Mucosa of rectum (tissue), 2 donors: ENCODE measurements around the gene LRRC40.

Experiments used
- H3K27ac ChIP-seq, 2 donors: one replicate each; pipeline ENCODE4 v1.7.0; 2013; ENCODE audit warnings: inconsistent platforms in 2 of 2, low read depth in 2 of 2, low read length in 2 of 2
- H3K27me3 ChIP-seq, 2 donors: one replicate each; pipeline ENCODE4 v1.7.0; 2013; ENCODE audit warnings: low read length in 2 of 2; ENCODE audit not compliant: control insufficient read depth in 2 of 2, insufficient read depth in 2 of 2
- H3K36me3 ChIP-seq, 2 donors: one replicate each; pipeline ENCODE4 v1.7.0; 2013; ENCODE audit warnings: low read length in 2 of 2; ENCODE audit not compliant: control insufficient read depth in 2 of 2, insufficient read depth in 2 of 2
- H3K4me1 ChIP-seq, 2 donors: one replicate each; pipeline ENCODE4 v1.7.0; 2013; ENCODE audit warnings: low read length in 2 of 2, mild to moderate bottlenecking in 1 of 2; ENCODE audit not compliant: control insufficient read depth in 2 of 2, insufficient read depth in 2 of 2
- H3K4me3 ChIP-seq, 2 donors: one replicate each; pipeline ENCODE4 v1.7.0; 2013; ENCODE audit warnings: low read length in 2 of 2
- H3K9ac ChIP-seq, 2 donors: one replicate each; pipeline ENCODE4 v1.7.0; 2013; ENCODE audit warnings: low read length in 2 of 2, low read depth in 1 of 2, mild to moderate bottlenecking in 1 of 2
- H3K9me3 ChIP-seq, 2 donors: one replicate each; pipeline ENCODE4 v1.7.0; 2013; ENCODE audit warnings: low read length in 2 of 2; ENCODE audit not compliant: control insufficient read depth in 2 of 2
- donor health status: healthy.
- donor health status: Normal muscosa, but diverticular disease.

Gene LRRC40

GRCh38 chr1:70140894-70141293 lies 64.5 kb downstream of the LRRC40 start:
- Histone ChIP-seq H3K27ac (no peak overlapping the region), H3K4me1 (peaks cover 0 to 3% of the 10 kb centered on the region in 2 donors), H3K9ac (no peak overlapping the region), H3K36me3 (no peaks in the 10 kb centered on the region), H3K27me3 (no peaks in the 10 kb centered on the region), H3K4me3 (no peak overlapping the region), H3K9me3 (no peaks in the 10 kb centered on the region)

- no peak overlapping the region for H3K9ac ChIP-seq
- no peaks in the 10 kb centered on the region for H3K36me3 ChIP-seq
- no peak overlapping the region for H3K4me3 ChIP-seq
- H3K9me3 ChIP-seq, result no peaks in the 10 kb centered on the region
- no peaks in the 10 kb centered on the region for H3K27me3 ChIP-seq
- peaks cover 0 to 3% of the 10 kb centered on the region in 2 donors for H3K4me1 ChIP-seq
- no peak overlapping the region for H3K27ac ChIP-seq
These were observed 65.0 kb downstream of the LRRC40 start for GRCh38 chr1:70140343-70140742.

DNA sequence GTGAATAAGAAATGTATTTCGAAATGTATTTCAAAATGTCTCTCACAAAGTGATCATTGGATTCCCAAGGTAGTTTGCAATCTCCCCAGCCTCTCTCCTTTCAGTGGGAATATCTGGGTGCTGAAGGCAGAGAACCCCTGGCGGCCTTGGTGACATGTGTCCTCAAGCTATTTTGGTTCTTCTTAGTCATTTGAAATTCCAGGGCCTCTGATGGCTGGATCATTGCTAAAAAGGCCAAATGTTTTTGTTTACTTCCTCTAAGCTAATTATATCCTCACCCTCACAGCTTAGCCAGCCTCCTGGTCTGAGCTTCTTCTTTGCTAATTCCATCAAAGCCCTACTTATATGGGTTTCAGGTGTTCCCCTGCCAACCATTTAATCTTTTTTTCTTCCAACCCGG lies 71.2 kb downstream of the LRRC40 start:
- Histone ChIP-seq H3K4me1 (no peaks in the 10 kb centered on the region), H3K9ac (no peak overlapping the region), H3K27ac (no peak overlapping the region)

GRCh38 chr1:70117046-70117445 lies 88.3 kb downstream of the LRRC40 start:
- H3K9ac ChIP-seq, result no peak overlapping the region
- no peaks in the 10 kb centered on the region for H3K9me3 ChIP-seq
- no peaks in the 10 kb centered on the region for H3K36me3 ChIP-seq
- H3K27ac ChIP-seq, result no peak overlapping the region
- no peaks in the 10 kb centered on the region for H3K4me1 ChIP-seq
- no peaks in the 10 kb centered on the region for H3K27me3 ChIP-seq
- no peak overlapping the region for H3K4me3 ChIP-seq

More for the DNA sequence above, 71.2 kb downstream of the LRRC40 start:
- Histone ChIP-seq H3K36me3 (no peaks in the 10 kb centered on the region), H3K27me3 (no peaks in the 10 kb centered on the region), H3K9me3 (no peaks in the 10 kb centered on the region), H3K4me3 (no peak overlapping the region)

- Histone ChIP-seq H3K4me3 (no peak overlapping the region), H3K4me1 (no peaks in the 10 kb centered on the region), H3K9me3 (no peaks in the 10 kb centered on the region), H3K27ac (no peak overlapping the region), H3K9ac (no peak overlapping the region), H3K27me3 (no peaks in the 10 kb centered on the region), H3K36me3 (no peaks in the 10 kb centered on the region)
These were observed 90.1 kb downstream of the LRRC40 start for GRCh38 chr1:70115315-70115714.

DNA sequence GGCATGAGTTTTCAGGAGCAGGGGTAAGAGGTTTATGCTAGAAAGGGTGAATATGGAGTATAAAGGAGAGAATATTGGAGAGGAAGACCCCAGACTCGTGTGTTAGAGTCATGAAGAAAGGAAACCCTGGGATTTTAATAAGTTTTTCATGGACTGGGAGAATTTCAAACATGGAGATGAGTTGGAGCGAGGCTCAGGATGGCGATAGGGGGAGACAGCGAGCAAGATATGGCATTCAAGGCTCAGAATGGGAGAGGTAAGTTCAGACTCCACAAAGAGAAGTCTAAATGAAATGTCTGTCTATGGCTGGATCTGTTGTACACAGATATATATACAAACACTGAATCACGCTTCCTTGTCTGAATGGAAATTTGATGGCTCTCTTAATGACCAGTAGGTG lies 92.5 kb downstream of the LRRC40 start:
- no peak overlapping the region for H3K9ac ChIP-seq
- no peak overlapping the region for H3K27ac ChIP-seq
- no peaks in the 10 kb centered on the region for H3K9me3 ChIP-seq
- H3K27me3 ChIP-seq, result no peaks in the 10 kb centered on the region
- no peak overlapping the region for H3K4me3 ChIP-seq
- no peaks in the 10 kb centered on the region for H3K36me3 ChIP-seq
- no peaks in the 10 kb centered on the region for H3K4me1 ChIP-seq

- H3K4me3 ChIP-seq, result no peak overlapping the region
- no peaks in the 10 kb centered on the region for H3K9me3 ChIP-seq
- no peaks in the 10 kb centered on the region for H3K36me3 ChIP-seq
- no peaks in the 10 kb centered on the region for H3K4me1 ChIP-seq
- no peaks in the 10 kb centered on the region for H3K27me3 ChIP-seq
- H3K9ac ChIP-seq, result no peak overlapping the region
- H3K27ac ChIP-seq, result no peak overlapping the region
These were observed 96.1 kb downstream of the LRRC40 start for GRCh38 chr1:70109241-70109640.

DNA sequence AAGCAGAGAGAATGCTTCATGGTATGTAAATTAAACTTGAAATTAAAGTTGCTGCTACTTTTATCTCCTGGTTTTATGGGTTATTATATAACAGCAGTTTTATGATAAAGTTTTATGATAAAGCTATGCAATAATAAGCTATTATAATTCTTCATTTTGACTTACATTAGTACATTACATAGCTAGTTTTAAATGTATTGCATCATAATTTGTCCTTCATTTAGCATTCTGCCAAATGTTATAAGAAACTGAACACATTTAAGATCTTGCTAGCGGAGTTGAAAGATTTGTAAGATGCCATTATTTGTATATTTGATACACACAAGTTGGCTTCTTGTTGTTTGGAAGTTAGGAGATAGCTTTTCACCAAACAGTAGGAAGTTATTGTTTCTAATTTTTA lies 101.6 kb downstream of the LRRC40 start:
- Histone ChIP-seq H3K27ac (no peak overlapping the region), H3K36me3 (no peaks in the 10 kb centered on the region), H3K4me3 (no peak overlapping the region), H3K9ac (no peak overlapping the region), H3K9me3 (no peaks in the 10 kb centered on the region), H3K27me3 (no peaks in the 10 kb centered on the region), H3K4me1 (no peaks in the 10 kb centered on the region)

- Histone ChIP-seq H3K27me3 (no peaks in the 10 kb centered on the region), H3K4me3 (no peak overlapping the region), H3K4me1 (no peaks in the 10 kb centered on the region)
These were observed 103.6 kb downstream of the LRRC40 start for GRCh38 chr1:70101774-70102173.

DNA sequence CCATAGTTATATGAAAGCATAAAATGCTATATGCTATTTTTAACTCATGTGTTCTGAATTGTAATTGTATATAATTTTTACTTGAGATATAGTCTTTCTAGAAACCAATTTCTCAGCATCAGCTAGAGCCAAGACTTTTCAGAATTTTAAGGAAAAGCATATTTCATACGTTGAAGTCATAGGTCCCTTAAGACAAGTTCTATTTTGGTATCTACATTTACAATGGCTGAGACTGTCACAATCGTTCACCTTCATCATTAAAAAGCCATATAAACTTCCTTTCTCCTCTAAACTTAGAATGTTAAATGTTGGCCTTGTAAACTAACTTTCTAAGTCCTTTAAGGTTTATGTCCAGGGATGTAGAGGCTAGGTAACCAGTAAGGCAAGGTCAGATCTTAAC lies 104.1 kb downstream of the LRRC40 start:
- no peaks in the 10 kb centered on the region for H3K9me3 ChIP-seq
- H3K27ac ChIP-seq, result no peak overlapping the region
- H3K27me3 ChIP-seq, result no peaks in the 10 kb centered on the region
- H3K4me3 ChIP-seq, result no peak overlapping the region
- no peaks in the 10 kb centered on the region for H3K36me3 ChIP-seq
- H3K4me1 ChIP-seq, result no peaks in the 10 kb centered on the region
- no peak overlapping the region for H3K9ac ChIP-seq

More at GRCh38 chr1:70101774-70102173, 103.6 kb downstream of the LRRC40 start:
- Histone ChIP-seq H3K27ac (no peak overlapping the region), H3K36me3 (no peaks in the 10 kb centered on the region), H3K9ac (no peak overlapping the region), H3K9me3 (no peaks in the 10 kb centered on the region)
